ENCODE results near the gene SULT4A1.

DNA sequence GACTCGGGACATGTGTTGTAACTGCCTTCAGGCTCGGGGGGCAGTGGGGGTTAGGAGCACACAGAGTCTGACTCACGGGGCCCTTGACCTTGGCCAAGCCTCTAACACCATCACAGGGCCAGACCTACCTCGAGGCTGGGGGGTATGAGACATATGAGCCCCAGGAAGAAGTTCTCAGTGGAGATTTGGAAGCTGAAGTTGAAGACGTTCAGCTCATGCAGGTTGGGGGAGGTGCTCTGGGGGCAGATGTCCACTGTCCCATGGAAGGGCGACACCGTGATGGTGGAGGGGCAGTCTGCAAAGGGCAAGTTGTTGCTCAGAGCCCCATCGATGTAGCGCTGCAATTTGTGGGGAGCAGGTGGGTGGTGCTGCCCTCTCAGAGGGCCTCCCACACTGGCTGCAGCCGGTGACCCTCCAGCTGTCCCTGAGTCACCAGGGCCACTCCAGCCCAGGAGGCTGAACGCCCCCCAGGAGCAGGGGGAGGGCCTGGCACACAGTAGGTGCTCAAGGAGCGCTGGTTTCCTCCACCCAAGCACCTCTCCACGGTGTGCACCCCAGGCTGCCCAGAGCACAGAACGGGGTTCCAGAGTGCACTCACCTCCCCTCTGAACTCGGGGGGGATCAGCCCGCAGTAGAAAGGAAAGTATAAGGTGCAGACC, 27.0 kb upstream of the SULT4A1 start:
- TF ChIP-seq, protein P1, sequence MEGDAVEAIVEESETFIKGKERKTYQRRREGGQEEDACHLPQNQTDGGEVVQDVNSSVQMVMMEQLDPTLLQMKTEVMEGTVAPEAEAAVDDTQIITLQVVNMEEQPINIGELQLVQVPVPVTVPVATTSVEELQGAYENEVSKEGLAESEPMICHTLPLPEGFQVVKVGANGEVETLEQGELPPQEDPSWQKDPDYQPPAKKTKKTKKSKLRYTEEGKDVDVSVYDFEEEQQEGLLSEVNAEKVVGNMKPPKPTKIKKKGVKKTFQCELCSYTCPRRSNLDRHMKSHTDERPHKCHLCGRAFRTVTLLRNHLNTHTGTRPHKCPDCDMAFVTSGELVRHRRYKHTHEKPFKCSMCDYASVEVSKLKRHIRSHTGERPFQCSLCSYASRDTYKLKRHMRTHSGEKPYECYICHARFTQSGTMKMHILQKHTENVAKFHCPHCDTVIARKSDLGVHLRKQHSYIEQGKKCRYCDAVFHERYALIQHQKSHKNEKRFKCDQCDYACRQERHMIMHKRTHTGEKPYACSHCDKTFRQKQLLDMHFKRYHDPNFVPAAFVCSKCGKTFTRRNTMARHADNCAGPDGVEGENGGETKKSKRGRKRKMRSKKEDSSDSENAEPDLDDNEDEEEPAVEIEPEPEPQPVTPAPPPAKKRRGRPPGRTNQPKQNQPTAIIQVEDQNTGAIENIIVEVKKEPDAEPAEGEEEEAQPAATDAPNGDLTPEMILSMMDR (IDR thresholded peaks at IDR 0.05; ENCODE audit: low read length) = no peak
- TF ChIP-seq EZH2 (IDR thresholded peaks at IDR 0.05; ENCODE audit: borderline replicate concordance, low read length) = no peak
